Ecto neural progenitor cell (in vitro differentiated cells): ENCODE measurements around the gene CTAG2.
"Not testable (repeated sequence)": the region's sequence is repeated elsewhere in the genome, so short reads cannot be mapped to it uniquely, and the experiment has no call there.

Experiments
- DNase-seq: peaks from one replicate; pipeline ENCODE4 v3.0.0-alpha.2; 2018; ENCODE audit warnings: low spot score

CTAG2 gene

GRCh38 chrX:154645745-154646378 is 7.5 kb downstream of the CTAG2 start:
- DNase-seq: not testable (repeated sequence)

- DNase-seq: not testable (repeated sequence)
These were observed 9.7 kb downstream of the CTAG2 start for GRCh38 chrX:154643708-154644107.

GRCh38 chrX:154641740-154642139 is 11.6 kb downstream of the CTAG2 start:
- not testable (repeated sequence) for DNase-seq

GRCh38 chrX:154633661-154634060 is 19.7 kb downstream of the CTAG2 start:
- not testable (repeated sequence) for DNase-seq

GRCh38 chrX:154630949-154631348 is 22.4 kb downstream of the CTAG2 start:
- DNase-seq: not testable (repeated sequence)

- not testable (repeated sequence) for DNase-seq
These were observed 24.4 kb downstream of the CTAG2 start for GRCh38 chrX:154628960-154629359.

GRCh38 chrX:154620767-154621414 is 32.5 kb downstream of the CTAG2 start:
- DNase-seq: not testable (repeated sequence)

- not testable (repeated sequence) for DNase-seq
These were observed 34.2 kb downstream of the CTAG2 start, which contains the start of gene CTAG1B for GRCh38 chrX:154619182-154619581. TSS of gene CTAG1B (minus strand) at chrX:154619282. CDS start at chrX:154619218, 64 bp downstream.

- DNase-seq: not testable (repeated sequence)
These were observed 39.8 kb downstream of the CTAG2 start for GRCh38 chrX:154613586-154613985.

GRCh38 chrX:154611146-154611545 is 42.2 kb downstream of the CTAG2 start:
- DNase-seq: not testable (repeated sequence)

- not testable (repeated sequence) for DNase-seq
These were observed 44.6 kb downstream of the CTAG2 start for GRCh38 chrX:154608823-154609222.

GRCh38 chrX:154607976-154608375 is 45.4 kb downstream of the CTAG2 start:
- DNase-seq: not testable (repeated sequence)

GRCh38 chrX:154607370-154607769 is 46.0 kb downstream of the CTAG2 start:
- DNase-seq: no peak

- DNase-seq: no peak
These were observed 47.8 kb downstream of the CTAG2 start for GRCh38 chrX:154605566-154605965.

GRCh38 chrX:154603438-154604430 is 49.6 kb downstream of the CTAG2 start:
- DNase-seq: no peak

GRCh38 chrX:154602766-154603437 is 50.5 kb downstream of the CTAG2 start:
- no peak for DNase-seq

- no peak for DNase-seq
These were observed 51.2 kb downstream of the CTAG2 start for GRCh38 chrX:154602226-154602625.
